Prostate gland (tissue), 2 donors: Measurements from ENCODE around the gene EXD3. TPM values are rescaled to one million over a fixed set of nuclear protein-coding genes. Genes with fewer than 3 reads are reported as not detected.

Source experiments
- DNase-seq: peaks from one replicate; pipeline ENCODE4 v3.0.0-alpha.2; 2019; ENCODE audit warnings: low spot score
- H3K27ac ChIP-seq, 2 donors: fragments of 200-600 bp; sonication (generic); 2 replicates each; pipeline ENCODE4 v1.5.1; 2017 to 2019
- H3K27me3 ChIP-seq: fragments of 200-600 bp; sonication (generic); replicated peaks from 2 replicates; pipeline ENCODE4 v1.5.1; 2019; ENCODE audit not compliant: insufficient read depth
- H3K36me3 ChIP-seq, 2 donors: fragments of 200-600 bp; sonication (generic); 1 replicate in 1 of 2; 2 replicates in 1 of 2; pipeline versions ENCODE4 v1.5.1 to v1.8.1; 2017 to 2019
- H3K4me1 ChIP-seq: fragments of 200-600 bp; sonication (generic); replicated peaks from 2 replicates; pipeline ENCODE4 v1.5.1; 2019
- H3K4me3 ChIP-seq, 2 donors: fragments of 200-600 bp; sonication (generic); 2 replicates each; pipeline ENCODE4 v1.5.1; 2017 to 2019
- H3K9me3 ChIP-seq: fragments of 200-600 bp; sonication (generic); 2 replicates; pipeline ENCODE4 v1.5.1; 2017
- CTCF ChIP-seq, 4 experiments: fragments of 200-600 bp in 2 of 4; fragments of 450-650 bp in 2 of 4; sonication (generic) in 2 of 4; IDR thresholded peaks; 1 replicate in 3 of 4; 2 replicates in 1 of 4; pipeline ENCODE4 v1.5.1; 2016 to 2019; ENCODE audit warnings: antibody characterized with exemption in 4 of 4, mild to moderate bottlenecking in 2 of 4, moderate library complexity in 2 of 4
- POLR2A ChIP-seq: fragments of 450-650 bp; IDR thresholded peaks from one replicate; pipeline ENCODE4 v1.6.1; 2016; ENCODE audit warnings: antibody characterized with exemption, mild to moderate bottlenecking
- POLR2AphosphoS5 ChIP-seq: sonication (generic); formaldehyde crosslinking; IDR thresholded peaks from one replicate; pipeline ENCODE4 v1.6.1; 2017; ENCODE audit warnings: antibody characterized with exemption
- WGBS: methylation state at CpG from one replicate; pipeline ENCODE4 v1.1.5; 2018; 5-methylcytosine and 5-hydroxymethylcytosine counted together
- intact Hi-C: fragments of 100-400 bp; cut with DNase I; formaldehyde crosslinking; loops from one replicate; pipeline ENCODE4 v1.14.2; 2022
- total RNA-seq, 2 donors: library from RNA; depleted of rRNA; stranded (reverse); fragments of >200 nt; gene quantifications; one replicate each; pipeline ENCODE4 v1.1.0, GENCODE V29; 2016

The EXD3 gene
- total RNA-seq, 2 donors from 2014 or later = 32.6 to 44.8 TPM

GRCh38 chr9:137448602-137448962 lies 25.6 kb upstream of the EXD3 start:
- Histone ChIP-seq H3K36me3 (no peaks in the 10 kb centered on the region), H3K4me1 (no peaks in the 10 kb centered on the region), H3K27me3 (no peaks in the 10 kb centered on the region), H3K4me3 (no peak overlapping the region), H3K27ac (no peak overlapping the region), H3K9me3 (no peaks in the 10 kb centered on the region)
- TF ChIP-seq POLR2AphosphoS5 (no peak), CTCF (IDR thresholded peaks at IDR 0.05) (no peak), POLR2A (no peak)
- 83% methylated on average over 16 of the region's 16 CpGs for WGBS
- DNase-seq = no peak
- intact Hi-C loops = no loop called here

- H3K4me3 ChIP-seq = no peak overlapping the region
- H3K36me3 ChIP-seq = no peaks in the 10 kb centered on the region
- TF ChIP-seq POLR2A = no peak
- no peaks in the 10 kb centered on the region for H3K9me3 ChIP-seq
- intact Hi-C loops = no loop called here
- no peak for DNase-seq
- no peaks in the 10 kb centered on the region for H3K27me3 ChIP-seq
- no peaks in the 10 kb centered on the region for H3K4me1 ChIP-seq
- H3K27ac ChIP-seq = no peak overlapping the region
- 72% methylated on average over 18 of the region's 27 CpGs for WGBS
These were observed 25.0 kb upstream of the EXD3 start for GRCh38 chr9:137447722-137448601.

GRCh38 chr9:137446851-137447471 lies 24.0 kb upstream of the EXD3 start:
- H3K4me1 ChIP-seq = no peaks in the 10 kb centered on the region
- intact Hi-C loops = no loop called here
- 73% methylated on average over 21 of the region's 21 CpGs for WGBS
- DNase-seq = no peak
- no peaks in the 10 kb centered on the region for H3K27me3 ChIP-seq
- no peaks in the 10 kb centered on the region for H3K36me3 ChIP-seq
- H3K9me3 ChIP-seq = no peaks in the 10 kb centered on the region
- H3K27ac ChIP-seq = no peak overlapping the region
- no peak overlapping the region for H3K4me3 ChIP-seq
- TF ChIP-seq POLR2A = no peak
- TF ChIP-seq CTCF (IDR thresholded peaks at IDR 0.05) = no peak
- TF ChIP-seq POLR2AphosphoS5 = no peak

GRCh38 chr9:137445930-137446431 lies 23.0 kb upstream of the EXD3 start:
- Histone ChIP-seq H3K4me1 (no peaks in the 10 kb centered on the region), H3K36me3 (no peaks in the 10 kb centered on the region), H3K27me3 (no peaks in the 10 kb centered on the region), H3K4me3 (no peak overlapping the region), H3K27ac (no peak overlapping the region), H3K9me3 (no peaks in the 10 kb centered on the region)
- intact Hi-C loops = no loop called here
- 40% methylated on average over 17 of the region's 19 CpGs for whole genome bisulfite sequencing
- no peak for TF ChIP-seq POLR2AphosphoS5
- no peak for TF ChIP-seq POLR2A
- no peak for TF ChIP-seq CTCF (IDR thresholded peaks at IDR 0.05)
- DNase-seq = no peak

GRCh38 chr9:137445275-137445807 lies 22.4 kb upstream of the EXD3 start:
- H3K36me3 ChIP-seq = no peaks in the 10 kb centered on the region
- no peak overlapping the region for H3K4me3 ChIP-seq
- 21% methylated on average over 14 of the region's 14 CpGs for WGBS
- TF ChIP-seq POLR2AphosphoS5 (no peak), CTCF (IDR thresholded peaks at IDR 0.05) (peak; percentile 56 to 88 (median 76))
- H3K9me3 ChIP-seq = no peaks in the 10 kb centered on the region
- intact Hi-C loops = no loop called here
- no peaks in the 10 kb centered on the region for H3K27me3 ChIP-seq
- H3K27ac ChIP-seq = no peak overlapping the region
- DNase-seq = peak; percentile 64
- H3K4me1 ChIP-seq = no peaks in the 10 kb centered on the region
